ENCODE data around the gene CDK7. TPM values are rescaled to one million over a fixed set of nuclear protein-coding genes. Genes with fewer than 3 reads are reported as not detected.
A peak's percentile ranks its signal among the peaks of the same experiment; 100 is the strongest.

The CDK7 gene
- total and polyA plus RNA-seq, 9 of the 15 experiments (the other 6 are each of a cell fraction or from before 2014, with no cell fraction given) = 41.7 to 143 (median 65.3) TPM

- 0 out of 3 replicates have a peak, but pooled peaks cover 3% of the 10 kb centered on the region for H3K79me2 ChIP-seq (ENCODE audit: control insufficient read depth, insufficient read depth, low read length)
- POLR2A ChIA-PET = interaction anchor here (0.6 to 1.8 kb wide), 4 partner anchors 11 to 99 kb away, joined by 3 to 6 read pairs (median 4); partner anchors contain the start of gene RAD17
- no peak overlapping the region; the same call in 2 of the 3 replicates for H3K27ac ChIP-seq (ENCODE audit: extremely low read depth, low read depth, low read length)
- in situ Hi-C loops (cut with MboI) (no loop called here), intact Hi-C loops (cut with micrococcal nuclease) (no loop called here)
- peaks cover 71% of the 10 kb centered on the region; the same call in 2 of the 3 replicates for H3K36me3 ChIP-seq (ENCODE audit: control insufficient read depth, insufficient read depth, low read length)
- no peak overlapping the region for H3K9ac ChIP-seq (ENCODE audit: insufficient read depth in 1 of 2, low read depth in 2 of 2, low read length in 2 of 2)
- peaks cover 0 to 3% of the 10 kb centered on the region in 2 experiments; a peak in 1 of 5 replicates for H3K4me1 ChIP-seq (replicated peaks in 1 of 2; ENCODE audit: control insufficient read depth in 2 of 2, insufficient read depth in 2 of 2, low read length in 2 of 2)
- BruUV-seq (replicated peaks) = no TSS peak
- CTCF ChIA-PET (ENCODE audit: low intra/inter-chr PET ratio) = no interaction called here
- H3K4me3 ChIP-seq = no peak overlapping the region
- FAIRE-seq (peak; percentile 83), DNase-seq (ENCODE audit: extremely low read depth in 1 of 4, low spot score in 3 of 4) (peak in 1 of 4 experiments; percentile 51), ATAC-seq (peak; percentile 80)
- WGBS (ENCODE audit: insufficient coverage, low coverage, missing lambda C conversion rate) = 24% methylated on average over 4 of the region's 4 CpGs
- H4K20me1 ChIP-seq (replicated peaks; ENCODE audit: control insufficient read depth, insufficient read depth, low read length) = no peaks in the 10 kb centered on the region
- no peak overlapping the region for H2AFZ ChIP-seq (ENCODE audit: low read depth, low read length)
- H3K9me3 ChIP-seq (replicated peaks; ENCODE audit: control insufficient read depth, insufficient read depth, low read depth, low read length) = no peaks in the 10 kb centered on the region
- no peak overlapping the region for H3K4me2 ChIP-seq (ENCODE audit: insufficient read depth, low read length)
- H3K27me3 ChIP-seq (ENCODE audit: control insufficient read depth in 2 of 2, insufficient read depth in 2 of 2, low read length in 2 of 2) = no peaks in the 10 kb centered on the region
- no peaks in the 10 kb centered on the region for H3K9me1 ChIP-seq (ENCODE audit: control insufficient read depth, insufficient read depth, low read length)
- TF ChIP-seq ARID1B (IDR thresholded peaks at IDR 0.05) (0 out of 2 replicates have a peak, but pooled peaks have one; percentile 16), CHAMP1 (IDR thresholded peaks at IDR 0.05) (no peak), RAD21 (CRISPR knock-in tag; conservative IDR thresholded peaks at IDR 0.05 in 1 of 2, IDR thresholded peaks at IDR 0.05 in 1 of 2) (no peak), ZBTB12 (CRISPR knock-in tag; IDR thresholded peaks at IDR 0.05) (no peak), MYC (IDR thresholded peaks at IDR 0.05; ENCODE audit: low read depth, low read length) (no peak), MYC (CRISPR knock-in tag; IDR thresholded peaks at IDR 0.05; ENCODE audit: borderline replicate concordance, low read depth) (no peak), NFIC (IDR thresholded peaks at IDR 0.05) (peak; percentile 90), HMGN3 (IDR thresholded peaks at IDR 0.05; ENCODE audit: borderline replicate concordance, extremely low read depth, insufficient read length, low read depth, low read length) (no peak), NONO (IDR thresholded peaks at IDR 0.05; ENCODE audit: low read depth in 2 of 2, low read length in 1 of 2) (no peak), XRCC5 (IDR thresholded peaks at IDR 0.05; ENCODE audit: low read depth, low read length) (no peak), ZNF766 (CRISPR knock-in tag; conservative IDR thresholded peaks at IDR 0.05) (0 out of 2 replicates have a peak, but pooled peaks have one; percentile 37), NFATC3 (IDR thresholded peaks at IDR 0.05) (0 out of 2 replicates have a peak, but pooled peaks have one; percentile 55), MYNN (IDR thresholded peaks at IDR 0.05) (no peak), MYNN (CRISPR knock-in tag; IDR thresholded peaks at IDR 0.05) (no peak), DEAF1 (CRISPR knock-in tag; IDR thresholded peaks at IDR 0.05) (no peak), ZNF384 (IDR thresholded peaks at IDR 0.05; ENCODE audit: low read depth, low read length) (peak; percentile 93), NBN (IDR thresholded peaks at IDR 0.05; ENCODE audit: low read depth) (no peak), NRF1 (conservative IDR thresholded peaks at IDR 0.05 in 1 of 2, IDR thresholded peaks at IDR 0.05 in 1 of 2) (peak; percentile 34 to 38; a peak in 2 of 4 replicates), ZNF274 (IDR thresholded peaks at IDR 0.05; ENCODE audit: borderline replicate concordance, low read depth, low read length) (no peak)
Observed at GRCh38 chr5:69271376-69271775, 36.7 kb downstream of the CDK7 start.

Measured in K562 (cell line).